Calu3 (cell line): ENCODE measurements around the gene UCP2. TPM values are rescaled to one million over a fixed set of nuclear protein-coding genes. Genes with fewer than 3 reads are reported as not detected.

Source experiments
- BruUV-seq: library from RNA; stranded (reverse); fragments of 400-500 nt; replicated peaks from 2 replicates; lab custom pipeline; 2021; lab: Mats Ljungman, UMichigan
- CTCF ChIA-PET: fragments of 300-600 bp; sonication (Branson Sonifier 250); formaldehyde crosslinking; loops from one replicate; lab custom pipeline; 2022; ENCODE audit warnings: antibody characterized with exemption; lab: Charles Lee
- DNase-seq: peaks from one replicate; pipeline ENCODE4 v3.0.0; 2022
- H3K27ac Mint-ChIP-seq: one replicate; pipeline ENCODE4 v1.8.0; 2022; ENCODE audit warnings: mixed read lengths; ENCODE audit not compliant: unreplicated experiment
- H3K27me3 Mint-ChIP-seq: one replicate; pipeline ENCODE4 v1.8.0; 2022; ENCODE audit warnings: mixed read lengths; ENCODE audit not compliant: unreplicated experiment
- H3K36me3 Mint-ChIP-seq: one replicate; pipeline ENCODE4 v1.8.0; 2022; ENCODE audit warnings: mild to moderate bottlenecking, moderate library complexity, mixed read lengths; ENCODE audit not compliant: insufficient read depth, unreplicated experiment
- H3K4me1 Mint-ChIP-seq: one replicate; pipeline ENCODE4 v1.8.0; 2022; ENCODE audit warnings: mild to moderate bottlenecking, low read depth, mixed read lengths; ENCODE audit not compliant: unreplicated experiment
- H3K4me3 Mint-ChIP-seq: one replicate; pipeline ENCODE4 v1.8.0; 2022; ENCODE audit warnings: mild to moderate bottlenecking, low read depth, moderate library complexity, mixed read lengths; ENCODE audit not compliant: unreplicated experiment
- H3K9me3 Mint-ChIP-seq: one replicate; pipeline ENCODE4 v1.8.0; 2022; ENCODE audit warnings: low read depth, mixed read lengths; ENCODE audit not compliant: unreplicated experiment
- intact Hi-C: fragments of 100-400 bp; cut with micrococcal nuclease; formaldehyde crosslinking; loops from one replicate; pipeline ENCODE4 v1.10.0; 2022; ENCODE audit not compliant: unreplicated experiment
- total RNA-seq: library from RNA; stranded (reverse); gene quantifications from 2 replicates; pipeline ENCODE4 v1.2.3, GENCODE V29; 2022
- TF ChIP-seq, protein P1 (sequence below): fragments of 200-600 bp; IDR thresholded peaks from one replicate; pipeline ENCODE4 v1.8.0; 2022; ENCODE audit warnings: antibody characterized with exemption; ENCODE audit not compliant: unreplicated experiment

UCP2 gene
- total RNA-seq, 1 experiment from 2014 or later: 14.7 TPM

DNA sequence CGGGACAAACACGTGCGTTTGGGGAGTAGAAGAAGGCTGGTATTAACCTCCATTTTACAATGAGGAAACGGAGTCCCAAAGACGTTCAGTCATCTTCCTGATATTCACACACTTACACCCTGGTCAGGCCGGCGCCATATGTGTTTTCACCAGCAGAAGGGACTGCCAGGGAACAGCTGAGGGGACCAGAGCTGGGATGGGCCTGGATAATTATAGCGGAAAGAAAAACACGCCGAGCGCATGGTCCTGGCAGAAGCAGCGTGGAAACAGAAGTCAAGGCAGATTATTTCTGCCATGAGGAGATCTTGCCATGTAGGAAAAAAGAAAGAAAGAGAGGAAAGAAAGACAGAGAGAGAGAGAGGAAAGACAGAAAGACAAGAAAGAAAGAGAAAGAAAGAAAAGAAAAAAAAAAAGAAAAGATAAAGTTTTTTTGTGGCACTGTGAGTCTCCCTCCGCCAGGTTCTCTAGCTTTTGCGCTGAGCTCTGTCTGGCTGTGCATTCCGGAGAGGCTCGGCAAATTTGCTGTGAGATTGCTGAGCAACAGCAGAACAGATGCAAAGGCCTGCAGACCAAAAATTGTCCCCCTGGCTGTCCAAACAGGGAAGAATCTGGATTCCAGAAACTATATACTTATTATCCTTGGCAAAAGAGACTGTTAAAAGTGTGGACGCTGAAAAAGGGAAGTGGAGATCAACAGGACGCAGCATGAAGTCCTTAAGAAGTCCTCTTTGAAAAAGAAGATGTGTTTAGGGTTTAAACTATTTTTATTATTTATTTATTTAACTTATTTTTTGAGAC is 1.3 kb upstream of the UCP2 start:
- Mint-ChIP-seq H3K36me3 (peaks cover 28% of the 10 kb centered on the region), H3K27me3 (no peaks in the 10 kb centered on the region), H3K9me3 (no peaks in the 10 kb centered on the region), H3K4me3 (peak overlapping the region; percentile 99), H3K4me1 (peaks cover 26% of the 10 kb centered on the region), H3K27ac (peak overlapping the region; percentile 95)
- TSS peak; percentile 91 for BruUV-seq
- no peak for DNase-seq
- CTCF ChIA-PET: interaction anchor here (0.5 kb wide), 1 partner anchor 70 kb away, joined by 6 read pairs; no protein-coding TSS in a partner anchor
- intact Hi-C loops: no loop called here
- TF ChIP-seq, protein P1, sequence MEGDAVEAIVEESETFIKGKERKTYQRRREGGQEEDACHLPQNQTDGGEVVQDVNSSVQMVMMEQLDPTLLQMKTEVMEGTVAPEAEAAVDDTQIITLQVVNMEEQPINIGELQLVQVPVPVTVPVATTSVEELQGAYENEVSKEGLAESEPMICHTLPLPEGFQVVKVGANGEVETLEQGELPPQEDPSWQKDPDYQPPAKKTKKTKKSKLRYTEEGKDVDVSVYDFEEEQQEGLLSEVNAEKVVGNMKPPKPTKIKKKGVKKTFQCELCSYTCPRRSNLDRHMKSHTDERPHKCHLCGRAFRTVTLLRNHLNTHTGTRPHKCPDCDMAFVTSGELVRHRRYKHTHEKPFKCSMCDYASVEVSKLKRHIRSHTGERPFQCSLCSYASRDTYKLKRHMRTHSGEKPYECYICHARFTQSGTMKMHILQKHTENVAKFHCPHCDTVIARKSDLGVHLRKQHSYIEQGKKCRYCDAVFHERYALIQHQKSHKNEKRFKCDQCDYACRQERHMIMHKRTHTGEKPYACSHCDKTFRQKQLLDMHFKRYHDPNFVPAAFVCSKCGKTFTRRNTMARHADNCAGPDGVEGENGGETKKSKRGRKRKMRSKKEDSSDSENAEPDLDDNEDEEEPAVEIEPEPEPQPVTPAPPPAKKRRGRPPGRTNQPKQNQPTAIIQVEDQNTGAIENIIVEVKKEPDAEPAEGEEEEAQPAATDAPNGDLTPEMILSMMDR: no peak

DNA sequence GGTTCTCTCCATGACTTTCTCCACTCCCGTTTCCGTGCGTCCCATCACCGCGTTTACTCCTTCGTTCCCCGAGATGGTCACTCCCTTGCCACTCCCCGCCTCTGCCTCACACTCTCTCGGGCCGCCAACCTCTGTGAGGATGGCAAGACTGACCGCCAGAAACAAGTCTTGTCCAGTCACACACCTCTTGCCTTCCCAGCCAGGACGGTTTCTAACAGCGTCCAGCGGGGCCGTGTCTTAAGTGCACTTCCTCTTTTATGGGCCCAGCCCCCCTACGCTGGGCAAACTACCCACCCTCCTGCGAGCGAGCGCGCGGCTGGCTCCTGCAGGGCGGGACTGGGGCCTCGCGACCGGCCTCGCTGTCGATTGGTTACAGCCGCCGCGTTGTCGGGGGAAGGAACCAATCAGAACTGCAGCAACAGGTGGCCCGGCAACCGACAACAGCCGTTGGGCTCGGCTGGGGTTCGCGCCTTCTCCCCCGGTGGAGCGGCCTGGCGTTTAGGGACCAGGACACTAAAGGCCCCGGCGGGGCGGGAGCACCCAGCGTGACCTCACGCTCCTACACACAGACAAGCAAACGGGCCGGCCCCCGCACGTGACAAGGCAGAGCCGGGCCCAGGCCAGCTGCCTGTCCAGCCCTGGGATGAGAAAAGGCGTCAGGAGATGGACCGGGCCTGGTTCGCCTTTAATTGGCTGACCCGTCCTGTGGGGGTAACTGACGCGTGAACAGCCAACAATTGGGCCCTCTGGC is 522 bp upstream of the UCP2 start:
- TF ChIP-seq, protein P1: no peak
- DNase-seq: peak; percentile 91
- peaks cover 28% of the 10 kb centered on the region for H3K36me3 Mint-ChIP-seq
- H3K4me3 Mint-ChIP-seq: peak overlapping the region; percentile 99
- intact Hi-C loops: no loop called here
- peaks cover 26% of the 10 kb centered on the region for H3K4me1 Mint-ChIP-seq
- no peaks in the 10 kb centered on the region for H3K9me3 Mint-ChIP-seq
- CTCF ChIA-PET: interaction anchor here (0.5 kb wide), 1 partner anchor 71 kb away, joined by 6 read pairs; no protein-coding TSS in a partner anchor
- H3K27me3 Mint-ChIP-seq: no peaks in the 10 kb centered on the region
- no TSS peak for BruUV-seq
- H3K27ac Mint-ChIP-seq: peak overlapping the region; percentile 95

GRCh38 chr11:73981051-73981805 is 1.4 kb downstream of the UCP2 start:
- no peak for DNase-seq
- H3K36me3 Mint-ChIP-seq: peaks cover 33% of the 10 kb centered on the region
- TF ChIP-seq, protein P1: no peak
- CTCF ChIA-PET: no interaction called here
- peak overlapping the region; percentile 99 for H3K4me3 Mint-ChIP-seq
- peak overlapping the region; percentile 95 for H3K27ac Mint-ChIP-seq
- intact Hi-C loops: no loop called here
- no peaks in the 10 kb centered on the region for H3K27me3 Mint-ChIP-seq
- H3K9me3 Mint-ChIP-seq: no peaks in the 10 kb centered on the region
- BruUV-seq: no TSS peak
- peaks cover 26% of the 10 kb centered on the region for H3K4me1 Mint-ChIP-seq
